ENCODE data around the gene GOLGA6C.

GRCh38 chr15:75230016-75230343 lies 28.2 kb upstream of the GOLGA6C start:
- TF ChIP-seq POLR2A (IDR thresholded peaks at IDR 0.05) = no peak
- TF ChIP-seq, protein P1, sequence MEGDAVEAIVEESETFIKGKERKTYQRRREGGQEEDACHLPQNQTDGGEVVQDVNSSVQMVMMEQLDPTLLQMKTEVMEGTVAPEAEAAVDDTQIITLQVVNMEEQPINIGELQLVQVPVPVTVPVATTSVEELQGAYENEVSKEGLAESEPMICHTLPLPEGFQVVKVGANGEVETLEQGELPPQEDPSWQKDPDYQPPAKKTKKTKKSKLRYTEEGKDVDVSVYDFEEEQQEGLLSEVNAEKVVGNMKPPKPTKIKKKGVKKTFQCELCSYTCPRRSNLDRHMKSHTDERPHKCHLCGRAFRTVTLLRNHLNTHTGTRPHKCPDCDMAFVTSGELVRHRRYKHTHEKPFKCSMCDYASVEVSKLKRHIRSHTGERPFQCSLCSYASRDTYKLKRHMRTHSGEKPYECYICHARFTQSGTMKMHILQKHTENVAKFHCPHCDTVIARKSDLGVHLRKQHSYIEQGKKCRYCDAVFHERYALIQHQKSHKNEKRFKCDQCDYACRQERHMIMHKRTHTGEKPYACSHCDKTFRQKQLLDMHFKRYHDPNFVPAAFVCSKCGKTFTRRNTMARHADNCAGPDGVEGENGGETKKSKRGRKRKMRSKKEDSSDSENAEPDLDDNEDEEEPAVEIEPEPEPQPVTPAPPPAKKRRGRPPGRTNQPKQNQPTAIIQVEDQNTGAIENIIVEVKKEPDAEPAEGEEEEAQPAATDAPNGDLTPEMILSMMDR (IDR thresholded peaks at IDR 0.05) = no peak
